CD14-positive monocyte (primary cell): Measurements from ENCODE around the gene MEIS2. TPM values are rescaled to one million over a fixed set of nuclear protein-coding genes. Genes with fewer than 3 reads are reported as not detected.
A peak's percentile ranks its signal among the peaks of the same experiment; 100 is the strongest.

Source experiments
- DNase-seq, 3 donors: peaks; one replicate each; pipeline ENCODE4 v3.0.0-alpha.2; 2011 to 2022
- H2AFZ ChIP-seq: 2 replicates; pipeline ENCODE4 v1.6.0; 2012; ENCODE audit warnings: mild to moderate bottlenecking, low read depth, low read length, inconsistent platforms; ENCODE audit not compliant: insufficient read depth, poor library complexity, severe bottlenecking
- H3K27ac ChIP-seq, 2 donors: 1 replicate in 1 of 2; 2 replicates in 1 of 2; pipeline ENCODE4 v1.5.1; 2012 to 2013; ENCODE audit warnings: low read length in 2 of 2, control low read depth in 1 of 2, inconsistent platforms in 1 of 2, low read depth in 1 of 2, mild to moderate bottlenecking in 1 of 2
- H3K27me3 ChIP-seq, 2 donors: one replicate each; pipeline versions ENCODE4 v1.6.0 to v1.6.1; 2011 to 2013; ENCODE audit warnings: low read length in 2 of 2; ENCODE audit not compliant: control insufficient read depth in 2 of 2, insufficient read depth in 2 of 2
- H3K36me3 ChIP-seq, 2 donors: replicated peaks in 1 of 2; 1 replicate in 1 of 2; 2 replicates in 1 of 2; pipeline versions ENCODE4 v1.5.1 to v1.6.1; 2012 to 2013; ENCODE audit warnings: low read length in 2 of 2, control low read depth in 1 of 2, inconsistent platforms in 1 of 2, mild to moderate bottlenecking in 1 of 2; ENCODE audit not compliant: insufficient read depth in 2 of 2, control insufficient read depth in 1 of 2
- H3K4me1 ChIP-seq, 2 donors: 1 replicate in 1 of 2; 2 replicates in 1 of 2; pipeline versions ENCODE4 v1.5.1 to v1.6.1; 2012 to 2013; ENCODE audit warnings: low read length in 2 of 2, control low read depth in 1 of 2, inconsistent platforms in 1 of 2, mild to moderate bottlenecking in 1 of 2, moderate library complexity in 1 of 2; ENCODE audit not compliant: insufficient read depth in 2 of 2, control insufficient read depth in 1 of 2
- H3K4me2 ChIP-seq: replicated peaks from 2 replicates; pipeline ENCODE3; 2012; ENCODE audit warnings: low read length, moderate library complexity, mild to moderate bottlenecking; ENCODE audit not compliant: poor library complexity, severe bottlenecking; ENCODE audit errors: extremely low read depth
- H3K4me3 ChIP-seq, 3 experiments: fragments of 200-600 bp in 1 of 3; sonication (generic) in 1 of 3; replicated peaks in 1 of 3; 1 replicate in 2 of 3; 2 replicates in 1 of 3; pipeline ENCODE4 v1.5.1; 2011 to 2013; ENCODE audit warnings: low read length in 3 of 3, mild to moderate bottlenecking in 3 of 3, control low read depth in 2 of 3, low read depth in 2 of 3, inconsistent platforms in 1 of 3, moderate library complexity in 1 of 3
- H3K79me2 ChIP-seq: 2 replicates; pipeline ENCODE4 v1.6.0; 2012; ENCODE audit warnings: mild to moderate bottlenecking, control low read depth, inconsistent platforms, low read length, moderate library complexity; ENCODE audit not compliant: insufficient read depth
- H3K9ac ChIP-seq: 2 replicates; pipeline ENCODE4 v1.6.0; 2017; ENCODE audit warnings: low read length, mild to moderate bottlenecking; ENCODE audit not compliant: insufficient read depth, poor library complexity, severe bottlenecking
- H3K9me3 ChIP-seq, 2 donors: replicated peaks in 1 of 2; 1 replicate in 1 of 2; 2 replicates in 1 of 2; pipeline versions ENCODE4 v1.5.1 to v1.6.1; 2012 to 2013; ENCODE audit warnings: low read length in 2 of 2, control low read depth in 1 of 2; ENCODE audit not compliant: control insufficient read depth in 1 of 2, insufficient read depth in 1 of 2
- H4K20me1 ChIP-seq: 2 replicates; pipeline ENCODE4 v1.6.0; 2012; ENCODE audit warnings: mild to moderate bottlenecking, low read length, control low read depth, moderate library complexity; ENCODE audit not compliant: insufficient read depth
- H3K27ac Mint-ChIP-seq, 7 donors: one replicate each; pipeline ENCODE4 v1.8.0; 2020; ENCODE audit warnings: mild to moderate bottlenecking in 7 of 7, mixed read lengths in 7 of 7, moderate library complexity in 6 of 7, inconsistent platforms in 2 of 7
- H3K27me3 Mint-ChIP-seq, 3 donors: one replicate each; pipeline ENCODE4 v1.8.0; 2021 to 2022; ENCODE audit warnings: low read depth in 3 of 3, mild to moderate bottlenecking in 3 of 3, mixed read lengths in 3 of 3, moderate library complexity in 3 of 3, inconsistent platforms in 1 of 3
- H3K36me3 Mint-ChIP-seq, 2 donors: one replicate each; pipeline ENCODE4 v1.8.0; 2020; ENCODE audit warnings: mixed read lengths in 2 of 2, inconsistent platforms in 1 of 2, mild to moderate bottlenecking in 1 of 2
- H3K4me1 Mint-ChIP-seq: one replicate; pipeline ENCODE4 v1.8.0; 2020; ENCODE audit warnings: mild to moderate bottlenecking, mixed read lengths
- H3K4me3 Mint-ChIP-seq, 2 donors: one replicate each; pipeline ENCODE4 v1.8.0; 2020; ENCODE audit warnings: mild to moderate bottlenecking in 2 of 2, mixed read lengths in 2 of 2, moderate library complexity in 1 of 2
- H3K9me3 Mint-ChIP-seq, 7 donors: one replicate each; pipeline ENCODE4 v1.8.0; 2020 to 2022; ENCODE audit warnings: mixed read lengths in 7 of 7, mild to moderate bottlenecking in 6 of 7, moderate library complexity in 6 of 7, inconsistent platforms in 2 of 7
- WGBS: methylation state at CpG from one replicate; pipeline ENCODE4 v1.1.5; 2013; ENCODE audit warnings: missing lambda C conversion rate; ENCODE audit not compliant: insufficient coverage; 5-methylcytosine and 5-hydroxymethylcytosine counted together
- intact Hi-C, 2 donors: fragments of 100-400 bp; cut with micrococcal nuclease; formaldehyde crosslinking; loops; one replicate each; pipeline versions ENCODE4 v1.15.0 to v1.15.1; 2023
- polyA plus RNA-seq, 3 donors: library from polyadenylated mRNA; depleted of rRNA in 1 of 3; unstranded in 2 of 3; stranded (reverse) in 1 of 3; fragments of 300-500 nt in 2 of 3; fragments of >200 nt in 1 of 3; fragmentation: Illumina TruSeq in 2 of 3; gene quantifications; 1 replicate in 2 of 3; 2 replicates in 1 of 3; pipeline ENCODE4 v1.2.3, GENCODE V29; 2012 to 2021
- TF ChIP-seq, protein P1 (sequence below): fragments of 200-600 bp; IDR thresholded peaks from one replicate; pipeline ENCODE4 v1.8.0; 2022; ENCODE audit warnings: antibody characterized with exemption, mild to moderate bottlenecking

MEIS2 gene
- polyA plus RNA-seq, 3 donors: not detected

DNA sequence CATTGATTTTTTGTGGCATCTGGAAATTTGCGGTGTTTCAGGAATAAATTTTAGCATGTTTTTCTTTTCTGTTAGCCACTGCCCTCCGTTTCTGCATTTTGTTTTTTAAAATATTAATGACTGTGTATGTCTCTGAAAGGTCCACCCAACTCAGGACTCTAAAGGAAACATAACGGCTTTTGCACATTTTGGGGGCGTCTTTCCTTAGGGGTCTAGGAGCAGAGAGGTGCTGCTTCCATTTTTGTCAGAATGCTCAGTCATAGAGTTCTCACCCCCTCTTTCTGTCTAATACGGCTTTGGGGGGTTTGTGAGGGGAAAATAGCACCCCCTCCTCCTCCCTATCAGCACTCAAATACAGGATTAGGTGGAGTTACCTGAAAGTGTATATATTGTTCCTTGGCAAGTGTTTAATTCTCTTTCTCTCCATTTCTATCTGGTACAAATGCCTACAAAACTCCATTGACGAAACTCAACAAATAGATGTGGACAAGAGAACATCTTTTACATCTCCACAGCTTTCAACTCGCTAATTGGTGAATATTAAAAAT is 219.4 kb downstream of the MEIS2 start:
- H3K36me3 Mint-ChIP-seq: no peaks in the 10 kb centered on the region
- no peak overlapping the region for H3K27ac Mint-ChIP-seq
- peaks cover 0 to 25% (median 15%) of the 10 kb centered on the region in 7 donors for H3K9me3 Mint-ChIP-seq

DNA sequence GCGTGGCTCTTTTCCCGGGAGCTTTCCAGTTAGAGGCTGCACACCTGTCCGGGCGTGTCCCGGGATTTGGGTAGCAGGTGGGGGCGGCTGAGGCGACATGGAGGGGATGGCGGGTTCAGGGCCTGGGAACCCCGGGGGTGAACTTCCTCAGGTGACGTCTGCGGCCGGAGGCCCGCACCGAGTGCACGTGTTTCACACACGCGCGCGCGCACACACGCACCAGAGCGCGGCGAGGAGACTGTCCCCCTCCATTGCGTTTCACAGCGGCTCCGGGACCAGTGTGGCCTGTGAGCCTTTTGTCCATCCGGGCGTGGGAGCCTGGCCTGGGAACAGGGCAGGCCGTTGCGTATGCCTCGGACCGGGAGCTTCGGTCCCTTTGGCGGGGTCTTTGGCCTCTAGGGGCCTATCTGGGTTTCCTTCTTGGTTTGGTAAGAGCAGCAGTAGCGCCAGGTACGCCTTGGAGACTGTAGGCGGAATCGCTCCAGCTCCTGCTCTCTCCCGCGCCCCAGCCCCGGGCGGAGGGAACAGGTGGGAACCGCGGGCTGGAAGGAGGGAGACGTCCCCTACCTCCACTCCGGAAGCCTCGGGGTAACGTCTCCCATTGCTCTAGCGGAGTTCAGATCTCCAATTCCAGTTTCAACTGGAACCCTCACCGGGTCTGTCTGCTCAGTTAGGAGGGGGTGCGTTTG is 220.0 kb downstream of the MEIS2 start:
- Histone ChIP-seq H3K79me2 (no peaks in the 10 kb centered on the region), H3K4me2 (no peak overlapping the region), H3K9ac (no peak overlapping the region), H3K27ac (no peak overlapping the region), H4K20me1 (no peaks in the 10 kb centered on the region), H2AFZ (no peak overlapping the region), H3K4me1 (no peaks in the 10 kb centered on the region), H3K9me3 (peaks cover 7 to 57% of the 10 kb centered on the region in 2 donors), H3K4me3 (no peak overlapping the region), H3K27me3 (peaks cover 91 to 100% of the 10 kb centered on the region in 2 donors), H3K36me3 (no peaks in the 10 kb centered on the region)
- intact Hi-C loops: no loop called here
- TF ChIP-seq, protein P1, sequence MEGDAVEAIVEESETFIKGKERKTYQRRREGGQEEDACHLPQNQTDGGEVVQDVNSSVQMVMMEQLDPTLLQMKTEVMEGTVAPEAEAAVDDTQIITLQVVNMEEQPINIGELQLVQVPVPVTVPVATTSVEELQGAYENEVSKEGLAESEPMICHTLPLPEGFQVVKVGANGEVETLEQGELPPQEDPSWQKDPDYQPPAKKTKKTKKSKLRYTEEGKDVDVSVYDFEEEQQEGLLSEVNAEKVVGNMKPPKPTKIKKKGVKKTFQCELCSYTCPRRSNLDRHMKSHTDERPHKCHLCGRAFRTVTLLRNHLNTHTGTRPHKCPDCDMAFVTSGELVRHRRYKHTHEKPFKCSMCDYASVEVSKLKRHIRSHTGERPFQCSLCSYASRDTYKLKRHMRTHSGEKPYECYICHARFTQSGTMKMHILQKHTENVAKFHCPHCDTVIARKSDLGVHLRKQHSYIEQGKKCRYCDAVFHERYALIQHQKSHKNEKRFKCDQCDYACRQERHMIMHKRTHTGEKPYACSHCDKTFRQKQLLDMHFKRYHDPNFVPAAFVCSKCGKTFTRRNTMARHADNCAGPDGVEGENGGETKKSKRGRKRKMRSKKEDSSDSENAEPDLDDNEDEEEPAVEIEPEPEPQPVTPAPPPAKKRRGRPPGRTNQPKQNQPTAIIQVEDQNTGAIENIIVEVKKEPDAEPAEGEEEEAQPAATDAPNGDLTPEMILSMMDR: no peak
- no peaks in the 10 kb centered on the region for H3K36me3 Mint-ChIP-seq
- WGBS: 7% methylated on average over 46 of the region's 52 CpGs
- H3K4me1 Mint-ChIP-seq: peaks cover 2% of the 10 kb centered on the region
- H3K9me3 Mint-ChIP-seq: peaks cover 0 to 25% (median 12%) of the 10 kb centered on the region in 7 donors
- peak overlapping the region in 1 of 2 donors; percentile 81 for H3K4me3 Mint-ChIP-seq
- DNase-seq: no peak
- H3K27ac Mint-ChIP-seq: no peak overlapping the region
- peaks cover 91 to 96% (median 91%) of the 10 kb centered on the region in 3 donors for H3K27me3 Mint-ChIP-seq

More for the DNA sequence above, 219.4 kb downstream of the MEIS2 start:
- Histone ChIP-seq H3K36me3 (no peaks in the 10 kb centered on the region), H3K9ac (no peak overlapping the region), H3K4me3 (no peak overlapping the region), H4K20me1 (no peaks in the 10 kb centered on the region), H3K79me2 (no peaks in the 10 kb centered on the region), H2AFZ (no peak overlapping the region), H3K27ac (no peak overlapping the region), H3K27me3 (peaks cover 92 to 100% of the 10 kb centered on the region in 2 donors), H3K9me3 (peaks cover 7 to 62% of the 10 kb centered on the region in 2 donors), H3K4me2 (no peak overlapping the region), H3K4me1 (no peaks in the 10 kb centered on the region)
- no CpG with 5 or more reads among the region's 7 CpGs for WGBS
- H3K4me1 Mint-ChIP-seq: peaks cover 2% of the 10 kb centered on the region
- H3K4me3 Mint-ChIP-seq: peak overlapping the region in 1 of 2 donors; percentile 81
- TF ChIP-seq, protein P1: no peak
- DNase-seq: no peak
- H3K27me3 Mint-ChIP-seq: peaks cover 93 to 96% (median 94%) of the 10 kb centered on the region in 3 donors
- intact Hi-C loops: no loop called here
